SK-N-SH treated with all-trans-retinoic acid at 6 μM for 48 hours (cell line): Measurements from ENCODE around the gene KDM4C.

Experiments
- ATAC-seq: fragments of 200-7000 bp; cut with Tn5 transposase; 3 replicates; pipeline ENCODE4 v1.9.1; 2020; ENCODE audit warnings: mild to moderate bottlenecking, moderate library complexity
- ARNTL ChIP-seq: fragments of 450-650 bp; formaldehyde crosslinking; IDR thresholded peaks from 2 replicates; pipeline ENCODE4 v1.5.0; 2020; ENCODE audit warnings: low read depth, mild to moderate bottlenecking, moderate library complexity, borderline replicate concordance
- BACH2 ChIP-seq: fragments of 250-450 bp; sonication (Bioruptor Pico); IDR thresholded peaks from 2 replicates; pipeline ENCODE4 v1.9.0; 2021; ENCODE audit warnings: mild to moderate bottlenecking, borderline replicate concordance
- CSDC2 ChIP-seq: fragments of 250-450 bp; sonication (Bioruptor Pico); IDR thresholded peaks from 2 replicates; pipeline ENCODE4 v1.5.0; 2020; ENCODE audit warnings: mild to moderate bottlenecking, moderate library complexity
- ESRRG ChIP-seq: fragments of 250-450 bp; sonication (Bioruptor Pico); IDR thresholded peaks from 2 replicates; pipeline ENCODE4 v1.6.1; 2021; ENCODE audit warnings: mild to moderate bottlenecking
- GLIS3 ChIP-seq: fragments of 250-450 bp; sonication (Bioruptor Pico); IDR thresholded peaks from 2 replicates; pipeline ENCODE4 v1.5.0; 2020; ENCODE audit warnings: mild to moderate bottlenecking, moderate library complexity
- ISL1 ChIP-seq: fragments of 250-450 bp; sonication (Bioruptor Pico); IDR thresholded peaks from 2 replicates; pipeline ENCODE4 v2.1.2; 2022; ENCODE audit warnings: mild to moderate bottlenecking, moderate library complexity
- OSR1 ChIP-seq: fragments of 250-450 bp; sonication (Bioruptor Pico); IDR thresholded peaks from 2 replicates; pipeline ENCODE4 v1.8.0; 2022; ENCODE audit warnings: moderate library complexity, mild to moderate bottlenecking, inconsistent platforms
- PATZ1 ChIP-seq: fragments of 250-450 bp; sonication (Bioruptor Pico); IDR thresholded peaks from 2 replicates; pipeline ENCODE4 v1.8.0; 2020; ENCODE audit warnings: mild to moderate bottlenecking, moderate library complexity, borderline replicate concordance
- PPARA ChIP-seq: fragments of 250-450 bp; sonication (Bioruptor Pico); IDR thresholded peaks from 2 replicates; pipeline ENCODE4 v1.5.0; 2020; ENCODE audit warnings: mild to moderate bottlenecking, borderline replicate concordance
- RARB ChIP-seq: fragments of 250-450 bp; sonication (Bioruptor Pico); IDR thresholded peaks from 2 replicates; pipeline ENCODE4 v1.8.0; 2021; ENCODE audit warnings: mild to moderate bottlenecking, moderate library complexity
- SNAI2 ChIP-seq: fragments of 250-450 bp; sonication (Bioruptor Pico); IDR thresholded peaks from 2 replicates; pipeline ENCODE4 v1.5.0; 2020; ENCODE audit warnings: mild to moderate bottlenecking, moderate library complexity
- TCF4 ChIP-seq: fragments of 250-450 bp; sonication (Bioruptor Pico); IDR thresholded peaks from 2 replicates; pipeline ENCODE4 v1.8.0; 2021; ENCODE audit warnings: mild to moderate bottlenecking, moderate library complexity, borderline replicate concordance
- TOX ChIP-seq: fragments of 250-450 bp; sonication (Bioruptor Pico); IDR thresholded peaks from 2 replicates; pipeline ENCODE4 v1.8.0; 2021; ENCODE audit warnings: mild to moderate bottlenecking, moderate library complexity, borderline replicate concordance
- ZC3H10 ChIP-seq: fragments of 250-450 bp; sonication (Bioruptor Pico); IDR thresholded peaks from 2 replicates; pipeline ENCODE4 v1.5.1; 2021; ENCODE audit warnings: mild to moderate bottlenecking, moderate library complexity
- ZFP3 ChIP-seq: fragments of 250-450 bp; sonication (Bioruptor Pico); IDR thresholded peaks from 2 replicates; pipeline ENCODE4 v1.5.0; 2020; ENCODE audit warnings: mild to moderate bottlenecking, moderate library complexity
- ZFP30 ChIP-seq: fragments of 450-650 bp; formaldehyde crosslinking; IDR thresholded peaks from 2 replicates; pipeline ENCODE4 v1.5.0; 2022; ENCODE audit warnings: mild to moderate bottlenecking, moderate library complexity
- ZNF565 ChIP-seq: fragments of 450-650 bp; formaldehyde crosslinking; conservative IDR thresholded peaks from 2 replicates; pipeline ENCODE4 v1.5.0; 2020; ENCODE audit warnings: low read depth, mild to moderate bottlenecking, moderate library complexity
- ZNF70 ChIP-seq: fragments of 450-650 bp; formaldehyde crosslinking; IDR thresholded peaks from 2 replicates; pipeline ENCODE4 v1.5.0; 2020; ENCODE audit warnings: mild to moderate bottlenecking, moderate library complexity
- ZNF8 ChIP-seq: fragments of 450-650 bp; formaldehyde crosslinking; IDR thresholded peaks from 2 replicates; pipeline ENCODE4 v1.5.0; 2020; ENCODE audit warnings: mild to moderate bottlenecking, moderate library complexity
- TF ChIP-seq, protein P1 (sequence below): fragments of 250-450 bp; sonication (Bioruptor Pico); IDR thresholded peaks from 2 replicates; pipeline ENCODE4 v1.8.0; 2021; ENCODE audit warnings: low read depth, mild to moderate bottlenecking, moderate library complexity, borderline replicate concordance
- TF ChIP-seq, protein P2 (sequence below): fragments of 250-450 bp; sonication (Bioruptor Pico); IDR thresholded peaks from 2 replicates; pipeline ENCODE4 v1.5.1; 2021; ENCODE audit warnings: mild to moderate bottlenecking, moderate library complexity
- TF ChIP-seq, protein P3 (sequence below): fragments of 250-450 bp; sonication (Bioruptor Pico); IDR thresholded peaks from 2 replicates; pipeline ENCODE4 v1.5.1; 2020; ENCODE audit warnings: low read depth, mild to moderate bottlenecking, moderate library complexity

Gene KDM4C

DNA sequence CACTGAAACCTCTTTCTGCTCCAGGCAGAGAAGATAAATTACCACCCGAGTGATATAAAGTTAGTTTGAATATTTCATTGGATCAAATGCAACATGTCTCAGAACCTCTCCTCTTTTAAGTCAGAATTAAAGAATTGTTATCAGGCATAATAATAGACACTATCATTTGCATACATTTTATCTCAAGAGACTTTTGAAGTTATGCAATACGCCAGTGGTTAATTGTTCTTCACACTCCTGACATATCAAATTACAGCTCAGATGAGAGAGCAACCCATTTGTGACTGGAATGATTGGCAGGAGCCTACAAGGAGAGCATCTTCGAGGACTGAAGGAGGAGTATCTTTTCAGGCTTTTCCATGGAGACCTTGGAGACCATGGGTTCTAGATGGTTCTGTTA, 452.2 kb downstream of the KDM4C start:
- ATAC-seq, result no peak
- TF ChIP-seq TCF4 (CRISPR knock-in tag) (no peak), SNAI2 (CRISPR knock-in tag) (no peak), ARNTL (CRISPR knock-in tag) (no peak), ESRRG (CRISPR knock-in tag) (no peak), ZNF565 (CRISPR knock-in tag) (no peak)
- TF ChIP-seq, protein P1, sequence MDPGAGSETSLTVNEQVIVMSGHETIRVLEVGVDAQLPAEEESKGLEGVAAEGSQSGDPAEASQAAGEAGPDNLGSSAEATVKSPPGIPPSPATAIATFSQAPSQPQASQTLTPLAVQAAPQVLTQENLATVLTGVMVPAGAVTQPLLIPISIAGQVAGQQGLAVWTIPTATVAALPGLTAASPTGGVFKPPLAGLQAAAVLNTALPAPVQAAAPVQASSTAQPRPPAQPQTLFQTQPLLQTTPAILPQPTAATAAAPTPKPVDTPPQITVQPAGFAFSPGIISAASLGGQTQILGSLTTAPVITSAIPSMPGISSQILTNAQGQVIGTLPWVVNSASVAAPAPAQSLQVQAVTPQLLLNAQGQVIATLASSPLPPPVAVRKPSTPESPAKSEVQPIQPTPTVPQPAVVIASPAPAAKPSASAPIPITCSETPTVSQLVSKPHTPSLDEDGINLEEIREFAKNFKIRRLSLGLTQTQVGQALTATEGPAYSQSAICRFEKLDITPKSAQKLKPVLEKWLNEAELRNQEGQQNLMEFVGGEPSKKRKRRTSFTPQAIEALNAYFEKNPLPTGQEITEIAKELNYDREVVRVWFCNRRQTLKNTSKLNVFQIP (CRISPR knock-in tag), result no peak

- no peak for TF ChIP-seq ARNTL (CRISPR knock-in tag)
- TF ChIP-seq CSDC2 (CRISPR knock-in tag), result no peak
- TF ChIP-seq PPARA, result no peak
- no peak for TF ChIP-seq RARB (CRISPR knock-in tag)
- no peak for ATAC-seq
Observed at GRCh38 chr9:7210854-7211637, 453.3 kb downstream of the KDM4C start.

DNA sequence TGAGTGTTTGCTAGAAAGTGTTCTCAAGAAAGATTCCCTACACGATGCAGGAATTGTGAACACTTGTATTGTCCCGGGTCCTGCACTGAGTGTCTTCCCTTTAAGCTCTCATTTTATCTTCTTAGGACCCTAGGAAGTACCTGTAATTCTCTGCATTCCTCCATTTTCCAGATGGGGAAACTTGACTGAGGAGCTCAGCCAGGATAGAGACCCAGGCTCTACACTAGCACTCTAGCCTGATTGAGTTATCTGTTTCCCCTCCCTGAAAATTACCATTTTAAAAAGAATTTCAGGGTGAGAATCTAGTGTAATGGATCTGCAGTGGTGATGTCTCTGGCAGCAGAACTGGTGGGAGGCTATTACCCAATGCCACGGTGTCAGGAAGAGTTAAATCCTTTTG, 453.9 kb downstream of the KDM4C start:
- TF ChIP-seq, protein P2, sequence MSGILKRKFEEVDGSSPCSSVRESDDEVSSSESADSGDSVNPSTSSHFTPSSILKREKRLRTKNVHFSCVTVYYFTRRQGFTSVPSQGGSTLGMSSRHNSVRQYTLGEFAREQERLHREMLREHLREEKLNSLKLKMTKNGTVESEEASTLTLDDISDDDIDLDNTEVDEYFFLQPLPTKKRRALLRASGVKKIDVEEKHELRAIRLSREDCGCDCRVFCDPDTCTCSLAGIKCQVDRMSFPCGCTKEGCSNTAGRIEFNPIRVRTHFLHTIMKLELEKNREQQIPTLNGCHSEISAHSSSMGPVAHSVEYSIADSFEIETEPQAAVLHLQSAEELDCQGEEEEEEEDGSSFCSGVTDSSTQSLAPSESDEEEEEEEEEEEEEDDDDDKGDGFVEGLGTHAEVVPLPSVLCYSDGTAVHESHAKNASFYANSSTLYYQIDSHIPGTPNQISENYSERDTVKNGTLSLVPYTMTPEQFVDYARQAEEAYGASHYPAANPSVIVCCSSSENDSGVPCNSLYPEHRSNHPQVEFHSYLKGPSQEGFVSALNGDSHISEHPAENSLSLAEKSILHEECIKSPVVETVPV, result no peak
- TF ChIP-seq, protein P1 (CRISPR knock-in tag), result no peak
- TF ChIP-seq ZFP3, result no peak
- TF ChIP-seq RARB (CRISPR knock-in tag), result no peak
- TF ChIP-seq OSR1 (CRISPR knock-in tag), result no peak
- TF ChIP-seq, protein P3, sequence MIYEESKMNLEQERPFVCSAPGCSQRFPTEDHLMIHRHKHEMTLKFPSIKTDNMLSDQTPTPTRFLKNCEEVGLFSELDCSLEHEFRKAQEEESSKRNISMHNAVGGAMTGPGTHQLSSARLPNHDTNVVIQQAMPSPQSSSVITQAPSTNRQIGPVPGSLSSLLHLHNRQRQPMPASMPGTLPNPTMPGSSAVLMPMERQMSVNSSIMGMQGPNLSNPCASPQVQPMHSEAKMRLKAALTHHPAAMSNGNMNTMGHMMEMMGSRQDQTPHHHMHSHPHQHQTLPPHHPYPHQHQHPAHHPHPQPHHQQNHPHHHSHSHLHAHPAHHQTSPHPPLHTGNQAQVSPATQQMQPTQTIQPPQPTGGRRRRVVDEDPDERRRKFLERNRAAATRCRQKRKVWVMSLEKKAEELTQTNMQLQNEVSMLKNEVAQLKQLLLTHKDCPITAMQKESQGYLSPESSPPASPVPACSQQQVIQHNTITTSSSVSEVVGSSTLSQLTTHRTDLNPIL (CRISPR knock-in tag), result no peak
- TF ChIP-seq PATZ1 (CRISPR knock-in tag), result no peak
- no peak for TF ChIP-seq CSDC2 (CRISPR knock-in tag)
- TF ChIP-seq ZNF8 (CRISPR knock-in tag), result no peak
- no peak for TF ChIP-seq ZFP30
- no peak for TF ChIP-seq ESRRG (CRISPR knock-in tag)
- no peak for TF ChIP-seq ISL1 (CRISPR knock-in tag)
- TF ChIP-seq ZNF565 (CRISPR knock-in tag), result no peak
- no peak for TF ChIP-seq ZC3H10 (CRISPR knock-in tag)
- TF ChIP-seq TCF4 (CRISPR knock-in tag), result no peak
- TF ChIP-seq ZNF70, result no peak
- ATAC-seq, result no peak

DNA sequence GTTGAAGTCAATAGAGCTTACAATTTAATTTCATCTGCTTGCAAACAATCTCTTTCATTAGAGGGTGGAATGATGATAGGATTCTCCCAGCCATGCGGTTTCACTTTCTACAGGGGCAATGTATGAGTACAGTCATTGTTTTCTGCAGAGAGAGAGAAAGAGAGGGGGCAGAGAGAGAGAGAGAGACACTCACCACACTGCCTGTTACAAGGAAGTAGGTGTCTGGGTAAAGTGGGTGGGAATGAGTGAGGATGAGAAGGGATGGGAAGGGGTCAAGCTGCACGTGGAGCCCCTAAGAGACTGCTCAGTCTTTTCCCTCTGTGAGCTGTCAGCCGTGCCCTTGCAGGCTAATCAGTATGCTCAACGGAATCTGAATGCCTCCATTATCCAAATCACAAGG, 454.3 kb downstream of the KDM4C start:
- no peak for ATAC-seq
- TF ChIP-seq, protein P3 (CRISPR knock-in tag), result no peak
- TF ChIP-seq ISL1 (CRISPR knock-in tag), result no peak
- no peak for TF ChIP-seq TCF4 (CRISPR knock-in tag)
- TF ChIP-seq OSR1 (CRISPR knock-in tag), result no peak
- TF ChIP-seq ZNF565 (CRISPR knock-in tag), result no peak
- no peak for TF ChIP-seq TOX (CRISPR knock-in tag)
- no peak for TF ChIP-seq ZFP30
- no peak for TF ChIP-seq ZC3H10 (CRISPR knock-in tag)
- no peak for TF ChIP-seq ARNTL (CRISPR knock-in tag)
- TF ChIP-seq, protein P1 (CRISPR knock-in tag), result no peak
- TF ChIP-seq GLIS3 (CRISPR knock-in tag), result no peak
- TF ChIP-seq PPARA, result no peak
- TF ChIP-seq ZNF70, result no peak
- no peak for TF ChIP-seq BACH2 (CRISPR knock-in tag)
